ENCODE data around the gene LY6G6C. TPM values are rescaled to one million over a fixed set of nuclear protein-coding genes. Genes with fewer than 3 reads are reported as not detected.

Gene LY6G6C
- total and polyA plus RNA-seq, 2 of the 13 experiments (the other 11 are each of a cell fraction or from before 2014, with no cell fraction given): 0.15 TPM; not detected in 1

DNA sequence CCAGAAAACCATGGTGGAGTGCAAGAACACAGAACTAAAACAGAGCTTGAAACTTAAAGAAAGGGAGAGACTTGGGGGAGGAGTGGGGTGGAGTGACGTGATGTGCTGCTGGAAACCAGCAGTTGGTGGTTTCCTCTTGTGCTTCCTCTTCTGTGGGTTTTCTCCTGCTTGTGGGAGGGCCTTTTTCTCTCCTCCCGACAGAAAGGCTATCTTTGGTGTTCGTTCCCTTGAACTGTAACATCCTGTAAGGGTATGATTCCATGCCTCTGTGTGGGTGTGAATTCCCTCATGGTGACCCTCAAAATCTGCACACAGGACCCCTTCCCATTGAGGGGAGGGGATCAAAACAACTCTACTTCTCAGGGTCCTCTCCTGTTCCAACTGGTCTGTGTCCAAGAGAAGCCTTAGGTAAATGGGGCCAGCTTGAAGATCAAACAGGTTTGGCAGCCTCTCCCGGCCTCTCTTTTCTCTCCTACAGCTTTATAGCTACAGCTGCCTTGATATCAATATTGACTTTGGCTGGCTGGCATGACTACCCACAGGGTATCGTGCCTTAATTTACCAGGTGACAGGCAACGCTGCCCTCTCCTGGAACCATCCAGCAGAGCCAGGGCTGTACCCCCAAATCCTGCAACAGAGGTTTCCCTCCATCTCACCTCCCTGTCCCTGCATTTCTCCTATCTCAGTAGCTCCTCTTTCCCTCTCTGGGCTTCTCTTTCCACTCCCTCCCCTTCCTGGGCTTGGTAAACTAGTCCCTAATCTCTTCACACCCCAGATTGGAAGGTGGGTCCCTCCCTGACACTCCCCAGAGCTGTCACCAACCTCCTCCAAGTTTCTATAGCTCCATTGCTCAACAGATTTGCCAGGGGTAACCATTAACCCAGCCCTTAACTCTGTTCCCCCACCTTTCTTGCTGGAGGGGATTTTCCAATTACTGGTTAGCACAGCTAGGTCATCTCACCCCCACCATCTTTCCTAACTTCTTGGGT is 16.7 kb upstream of the LY6G6C start (continued):
- TF ChIP-seq, protein P1, sequence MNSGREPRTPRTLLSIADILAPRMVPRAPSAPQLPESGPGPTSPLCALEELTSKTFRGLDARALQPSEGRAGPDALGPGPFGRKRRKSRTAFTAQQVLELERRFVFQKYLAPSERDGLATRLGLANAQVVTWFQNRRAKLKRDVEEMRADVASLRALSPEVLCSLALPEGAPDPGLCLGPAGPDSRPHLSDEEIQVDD (CRISPR knock-in tag; IDR thresholded peaks at IDR 0.05; ENCODE audit: borderline replicate concordance): no peak
- TF ChIP-seq FOXJ3 (CRISPR knock-in tag; IDR thresholded peaks at IDR 0.05; ENCODE audit: borderline replicate concordance) (no peak; the same call in 1 of the 2 replicates), ZFYVE20 (CRISPR knock-in tag; IDR thresholded peaks at IDR 0.05; ENCODE audit: borderline replicate concordance, low read depth) (no peak), SMARCE1 (IDR thresholded peaks at IDR 0.05; ENCODE audit: borderline replicate concordance) (no peak), MXI1 (IDR thresholded peaks at IDR 0.05; ENCODE audit: borderline replicate concordance, low read depth, low read length) (no peak; the same call in 2 of the 3 replicates), TEAD2 (CRISPR knock-in tag; IDR thresholded peaks at IDR 0.05) (no peak), NBN (conservative IDR thresholded peaks at IDR 0.05) (no peak), NR3C1 (CRISPR knock-in tag; IDR thresholded peaks at IDR 0.05) (no peak), ZNF660 (CRISPR knock-in tag; IDR thresholded peaks at IDR 0.05; ENCODE audit: borderline replicate concordance, low read depth) (no peak), NFIB (CRISPR knock-in tag; IDR thresholded peaks at IDR 0.05; ENCODE audit: borderline replicate concordance) (no peak), ZNF792 (CRISPR knock-in tag; IDR thresholded peaks at IDR 0.05) (peak; percentile 57), GTF2F1 (IDR thresholded peaks at IDR 0.05; ENCODE audit: low read length) (no peak), ZNF546 (CRISPR knock-in tag; conservative IDR thresholded peaks at IDR 0.05) (no peak; the same call in 1 of the 2 replicates), NCOA2 (CRISPR knock-in tag; IDR thresholded peaks at IDR 0.05) (peak; percentile 89)
- TF ChIP-seq, protein P2, sequence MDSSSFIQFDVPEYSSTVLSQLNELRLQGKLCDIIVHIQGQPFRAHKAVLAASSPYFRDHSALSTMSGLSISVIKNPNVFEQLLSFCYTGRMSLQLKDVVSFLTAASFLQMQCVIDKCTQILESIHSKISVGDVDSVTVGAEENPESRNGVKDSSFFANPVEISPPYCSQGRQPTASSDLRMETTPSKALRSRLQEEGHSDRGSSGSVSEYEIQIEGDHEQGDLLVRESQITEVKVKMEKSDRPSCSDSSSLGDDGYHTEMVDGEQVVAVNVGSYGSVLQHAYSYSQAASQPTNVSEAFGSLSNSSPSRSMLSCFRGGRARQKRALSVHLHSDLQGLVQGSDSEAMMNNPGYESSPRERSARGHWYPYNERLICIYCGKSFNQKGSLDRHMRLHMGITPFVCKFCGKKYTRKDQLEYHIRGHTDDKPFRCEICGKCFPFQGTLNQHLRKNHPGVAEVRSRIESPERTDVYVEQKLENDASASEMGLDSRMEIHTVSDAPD (CRISPR knock-in tag; IDR thresholded peaks at IDR 0.05): peak; percentile 78; the same call in 1 of the 2 replicates
- TF ChIP-seq, protein P3, sequence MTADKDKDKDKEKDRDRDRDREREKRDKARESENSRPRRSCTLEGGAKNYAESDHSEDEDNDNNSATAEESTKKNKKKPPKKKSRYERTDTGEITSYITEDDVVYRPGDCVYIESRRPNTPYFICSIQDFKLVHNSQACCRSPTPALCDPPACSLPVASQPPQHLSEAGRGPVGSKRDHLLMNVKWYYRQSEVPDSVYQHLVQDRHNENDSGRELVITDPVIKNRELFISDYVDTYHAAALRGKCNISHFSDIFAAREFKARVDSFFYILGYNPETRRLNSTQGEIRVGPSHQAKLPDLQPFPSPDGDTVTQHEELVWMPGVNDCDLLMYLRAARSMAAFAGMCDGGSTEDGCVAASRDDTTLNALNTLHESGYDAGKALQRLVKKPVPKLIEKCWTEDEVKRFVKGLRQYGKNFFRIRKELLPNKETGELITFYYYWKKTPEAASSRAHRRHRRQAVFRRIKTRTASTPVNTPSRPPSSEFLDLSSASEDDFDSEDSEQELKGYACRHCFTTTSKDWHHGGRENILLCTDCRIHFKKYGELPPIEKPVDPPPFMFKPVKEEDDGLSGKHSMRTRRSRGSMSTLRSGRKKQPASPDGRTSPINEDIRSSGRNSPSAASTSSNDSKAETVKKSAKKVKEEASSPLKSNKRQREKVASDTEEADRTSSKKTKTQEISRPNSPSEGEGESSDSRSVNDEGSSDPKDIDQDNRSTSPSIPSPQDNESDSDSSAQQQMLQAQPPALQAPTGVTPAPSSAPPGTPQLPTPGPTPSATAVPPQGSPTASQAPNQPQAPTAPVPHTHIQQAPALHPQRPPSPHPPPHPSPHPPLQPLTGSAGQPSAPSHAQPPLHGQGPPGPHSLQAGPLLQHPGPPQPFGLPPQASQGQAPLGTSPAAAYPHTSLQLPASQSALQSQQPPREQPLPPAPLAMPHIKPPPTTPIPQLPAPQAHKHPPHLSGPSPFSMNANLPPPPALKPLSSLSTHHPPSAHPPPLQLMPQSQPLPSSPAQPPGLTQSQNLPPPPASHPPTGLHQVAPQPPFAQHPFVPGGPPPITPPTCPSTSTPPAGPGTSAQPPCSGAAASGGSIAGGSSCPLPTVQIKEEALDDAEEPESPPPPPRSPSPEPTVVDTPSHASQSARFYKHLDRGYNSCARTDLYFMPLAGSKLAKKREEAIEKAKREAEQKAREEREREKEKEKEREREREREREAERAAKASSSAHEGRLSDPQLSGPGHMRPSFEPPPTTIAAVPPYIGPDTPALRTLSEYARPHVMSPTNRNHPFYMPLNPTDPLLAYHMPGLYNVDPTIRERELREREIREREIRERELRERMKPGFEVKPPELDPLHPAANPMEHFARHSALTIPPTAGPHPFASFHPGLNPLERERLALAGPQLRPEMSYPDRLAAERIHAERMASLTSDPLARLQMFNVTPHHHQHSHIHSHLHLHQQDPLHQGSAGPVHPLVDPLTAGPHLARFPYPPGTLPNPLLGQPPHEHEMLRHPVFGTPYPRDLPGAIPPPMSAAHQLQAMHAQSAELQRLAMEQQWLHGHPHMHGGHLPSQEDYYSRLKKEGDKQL (CRISPR knock-in tag; IDR thresholded peaks at IDR 0.05; ENCODE audit: low read depth): peak; percentile 99
- TF ChIP-seq, protein P4, sequence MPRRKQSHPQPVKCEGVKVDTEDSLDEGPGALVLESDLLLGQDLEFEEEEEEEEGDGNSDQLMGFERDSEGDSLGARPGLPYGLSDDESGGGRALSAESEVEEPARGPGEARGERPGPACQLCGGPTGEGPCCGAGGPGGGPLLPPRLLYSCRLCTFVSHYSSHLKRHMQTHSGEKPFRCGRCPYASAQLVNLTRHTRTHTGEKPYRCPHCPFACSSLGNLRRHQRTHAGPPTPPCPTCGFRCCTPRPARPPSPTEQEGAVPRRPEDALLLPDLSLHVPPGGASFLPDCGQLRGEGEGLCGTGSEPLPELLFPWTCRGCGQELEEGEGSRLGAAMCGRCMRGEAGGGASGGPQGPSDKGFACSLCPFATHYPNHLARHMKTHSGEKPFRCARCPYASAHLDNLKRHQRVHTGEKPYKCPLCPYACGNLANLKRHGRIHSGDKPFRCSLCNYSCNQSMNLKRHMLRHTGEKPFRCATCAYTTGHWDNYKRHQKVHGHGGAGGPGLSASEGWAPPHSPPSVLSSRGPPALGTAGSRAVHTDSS (CRISPR knock-in tag; conservative IDR thresholded peaks at IDR 0.05): 0 out of 2 replicates have a peak, but pooled peaks have one; percentile 19
- TF ChIP-seq, protein P5, sequence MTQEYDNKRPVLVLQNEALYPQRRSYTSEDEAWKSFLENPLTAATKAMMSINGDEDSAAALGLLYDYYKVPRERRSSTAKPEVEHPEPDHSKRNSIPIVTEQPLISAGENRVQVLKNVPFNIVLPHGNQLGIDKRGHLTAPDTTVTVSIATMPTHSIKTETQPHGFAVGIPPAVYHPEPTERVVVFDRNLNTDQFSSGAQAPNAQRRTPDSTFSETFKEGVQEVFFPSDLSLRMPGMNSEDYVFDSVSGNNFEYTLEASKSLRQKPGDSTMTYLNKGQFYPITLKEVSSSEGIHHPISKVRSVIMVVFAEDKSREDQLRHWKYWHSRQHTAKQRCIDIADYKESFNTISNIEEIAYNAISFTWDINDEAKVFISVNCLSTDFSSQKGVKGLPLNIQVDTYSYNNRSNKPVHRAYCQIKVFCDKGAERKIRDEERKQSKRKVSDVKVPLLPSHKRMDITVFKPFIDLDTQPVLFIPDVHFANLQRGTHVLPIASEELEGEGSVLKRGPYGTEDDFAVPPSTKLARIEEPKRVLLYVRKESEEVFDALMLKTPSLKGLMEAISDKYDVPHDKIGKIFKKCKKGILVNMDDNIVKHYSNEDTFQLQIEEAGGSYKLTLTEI (CRISPR knock-in tag; conservative IDR thresholded peaks at IDR 0.05): no peak

Data from HepG2 (cell line).